ENCODE measurements around the gene AMDHD1. TPM values are rescaled to one million over a fixed set of nuclear protein-coding genes. Genes with fewer than 3 reads are reported as not detected.

Gene AMDHD1
- total and polyA plus RNA-seq, 10 of the 15 experiments (the other 5 are each of a cell fraction or from before 2014, with no cell fraction given), result 0.04 to 0.28 (median 0.13) TPM; not detected in 4

DNA sequence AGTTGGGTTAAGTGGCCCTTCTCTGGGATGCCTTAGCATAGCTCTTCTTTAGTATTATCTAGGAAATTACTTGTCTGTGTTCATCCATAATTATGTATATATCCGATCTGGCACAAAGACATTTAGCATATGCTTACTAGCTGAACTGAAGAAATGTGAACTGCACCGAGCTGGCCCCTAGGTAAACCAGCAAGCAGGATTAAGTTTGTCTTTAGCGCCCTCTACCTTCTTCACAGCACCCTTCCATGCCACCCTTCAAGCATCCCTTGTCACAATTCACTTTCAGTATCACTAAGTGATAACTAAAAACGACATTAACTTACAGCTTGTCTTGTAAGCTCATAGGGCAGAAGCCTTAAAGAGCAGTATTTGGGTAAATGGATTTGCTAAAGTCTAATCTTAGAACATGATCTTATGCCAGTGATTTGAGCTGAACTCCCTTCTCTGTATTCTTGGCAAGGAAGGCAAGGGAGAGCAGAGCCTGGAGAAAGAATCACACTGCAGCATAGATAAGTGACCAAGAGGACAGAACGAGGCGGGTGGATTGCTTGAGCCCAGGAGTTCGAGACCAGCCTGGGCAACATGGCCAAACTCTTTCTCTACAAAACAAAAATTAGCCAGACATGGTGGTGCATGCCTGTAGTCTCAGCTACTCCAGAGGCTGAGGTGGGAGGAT, 55.6 kb downstream of the AMDHD1 start:
- ATAC-seq (peak; percentile 99), DNase-seq (ENCODE audit: low read depth, low spot score) (peak; percentile 34), FAIRE-seq (peak; percentile 98)
- Histone ChIP-seq H2AFZ (ENCODE audit: control insufficient read depth, low read depth, low read length) (no peak overlapping the region; the same call in 1 of the 2 replicates), H3K4me1 (ENCODE audit: control insufficient read depth, insufficient read depth, low read length) (no peaks in the 10 kb centered on the region), H3K27me3 (replicated peaks in 1 of 2; ENCODE audit: control insufficient read depth in 2 of 2, insufficient read depth in 2 of 2, low read length in 1 of 2) (no peaks in the 10 kb centered on the region), H3K4me3 (no peak overlapping the region), H3K79me2 (ENCODE audit: control insufficient read depth, insufficient read depth, low read length) (no peaks in the 10 kb centered on the region), H3K9ac (ENCODE audit: control insufficient read depth, insufficient read depth, low read length) (no peak overlapping the region), H3K36me3 (ENCODE audit: control insufficient read depth in 2 of 2, insufficient read depth in 2 of 2, low read length in 1 of 2) (no peaks in the 10 kb centered on the region), H3K27ac (ENCODE audit: control insufficient read depth, insufficient read depth) (no peak overlapping the region), H4K20me1 (ENCODE audit: control insufficient read depth, insufficient read depth) (no peaks in the 10 kb centered on the region), H3K4me2 (ENCODE audit: control insufficient read depth, insufficient read depth) (no peak overlapping the region), H3K9me3 (replicated peaks; ENCODE audit: control insufficient read depth, insufficient read depth, low read length) (no peaks in the 10 kb centered on the region)
- intact Hi-C loops (cut with micrococcal nuclease; ENCODE audit: unreplicated experiment), result loop anchor here (1.0 kb wide), 1 partner anchor 80 kb away; no protein-coding TSS in a partner anchor
- SMC1A ChIA-PET (ENCODE audit: uncharacterized antibody, unreplicated experiment), result interaction anchor here (0.6 to 3.7 kb wide), 23 partner anchors 9 to 884 kb away, joined by 3 to 51 read pairs (median 3); partner anchors contain the start of gene LTA4H
- CTCF ChIA-PET, result interaction anchor here (0.6 to 6.8 kb wide), 52 partner anchors 8 to 518 kb away, joined by 3 to 116 read pairs (median 4); partner anchors contain the start of genes CCDC38, LTA4H and SNRPF
- POLR2A ChIA-PET, result interaction anchor here (0.6 to 0.7 kb wide), 2 partner anchors 21 to 365 kb away, joined by 4 to 6 read pairs; no protein-coding TSS in a partner anchor
- no TSS peak for BruUV-seq (replicated peaks)
- RAD21 ChIA-PET (ENCODE audit: unreplicated experiment), result interaction anchor here (0.6 to 3.5 kb wide), 13 partner anchors 10 to 585 kb away, joined by 3 to 39 read pairs (median 5); partner anchors contain the start of genes CCDC38 and LTA4H
- in situ Hi-C loops (cut with MboI), result no loop called here
- WGBS (ENCODE audit: insufficient coverage, insufficient replicate concordance, low lambda C conversion rate, missing lambda C conversion rate), result 32% methylated on average over 7 of the region's 7 CpGs
- TF ChIP-seq TBL1XR1 (IDR thresholded peaks at IDR 0.05; ENCODE audit: low read depth, low read length) (no peak), ZNF24 (IDR thresholded peaks at IDR 0.05) (0 out of 2 replicates have a peak, but pooled peaks have one; percentile 26), NFYB (IDR thresholded peaks at IDR 0.05; ENCODE audit: insufficient read depth, low read depth, low read length) (no peak), CTCF (IDR thresholded peaks at IDR 0.05 in 2 of 3, conservative IDR thresholded peaks at IDR 0.05 in 1 of 3; ENCODE audit: control insufficient read depth in 2 of 3, extremely low read depth in 1 of 3, insufficient read depth in 1 of 3, low read depth in 3 of 3, low read length in 3 of 3) (peak; percentile 69 to 79 (median 73); a peak in 5 of 6 replicates), JUND (IDR thresholded peaks at IDR 0.05; ENCODE audit: low read depth, low read length) (0 out of 2 replicates have a peak, but pooled peaks have one; percentile 18), HCFC1 (IDR thresholded peaks at IDR 0.05; ENCODE audit: low read length) (no peak), CREM (IDR thresholded peaks at IDR 0.05; ENCODE audit: low read depth) (no peak), POLR2A (IDR thresholded peaks at IDR 0.05; ENCODE audit: low read depth, low read length) (no peak), JUNB (IDR thresholded peaks at IDR 0.05) (peak; percentile 31; the same call in 1 of the 2 replicates), SMC3 (IDR thresholded peaks at IDR 0.05; ENCODE audit: borderline replicate concordance, low read length) (peak; percentile 57; the same call in 1 of the 2 replicates), ETV6 (conservative IDR thresholded peaks at IDR 0.05 in 1 of 2, IDR thresholded peaks at IDR 0.05 in 1 of 2; ENCODE audit: borderline replicate concordance in 1 of 2, low read depth in 1 of 2) (no peak)
- TF ChIP-seq, protein P1, sequence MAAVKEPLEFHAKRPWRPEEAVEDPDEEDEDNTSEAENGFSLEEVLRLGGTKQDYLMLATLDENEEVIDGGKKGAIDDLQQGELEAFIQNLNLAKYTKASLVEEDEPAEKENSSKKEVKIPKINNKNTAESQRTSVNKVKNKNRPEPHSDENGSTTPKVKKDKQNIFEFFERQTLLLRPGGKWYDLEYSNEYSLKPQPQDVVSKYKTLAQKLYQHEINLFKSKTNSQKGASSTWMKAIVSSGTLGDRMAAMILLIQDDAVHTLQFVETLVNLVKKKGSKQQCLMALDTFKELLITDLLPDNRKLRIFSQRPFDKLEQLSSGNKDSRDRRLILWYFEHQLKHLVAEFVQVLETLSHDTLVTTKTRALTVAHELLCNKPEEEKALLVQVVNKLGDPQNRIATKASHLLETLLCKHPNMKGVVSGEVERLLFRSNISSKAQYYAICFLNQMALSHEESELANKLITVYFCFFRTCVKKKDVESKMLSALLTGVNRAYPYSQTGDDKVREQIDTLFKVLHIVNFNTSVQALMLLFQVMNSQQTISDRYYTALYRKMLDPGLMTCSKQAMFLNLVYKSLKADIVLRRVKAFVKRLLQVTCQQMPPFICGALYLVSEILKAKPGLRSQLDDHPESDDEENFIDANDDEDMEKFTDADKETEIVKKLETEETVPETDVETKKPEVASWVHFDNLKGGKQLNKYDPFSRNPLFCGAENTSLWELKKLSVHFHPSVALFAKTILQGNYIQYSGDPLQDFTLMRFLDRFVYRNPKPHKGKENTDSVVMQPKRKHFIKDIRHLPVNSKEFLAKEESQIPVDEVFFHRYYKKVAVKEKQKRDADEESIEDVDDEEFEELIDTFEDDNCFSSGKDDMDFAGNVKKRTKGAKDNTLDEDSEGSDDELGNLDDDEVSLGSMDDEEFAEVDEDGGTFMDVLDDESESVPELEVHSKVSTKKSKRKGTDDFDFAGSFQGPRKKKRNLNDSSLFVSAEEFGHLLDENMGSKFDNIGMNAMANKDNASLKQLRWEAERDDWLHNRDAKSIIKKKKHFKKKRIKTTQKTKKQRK (IDR thresholded peaks at IDR 0.05; ENCODE audit: low read depth, low read length), result no peak
- TF ChIP-seq, protein P2, sequence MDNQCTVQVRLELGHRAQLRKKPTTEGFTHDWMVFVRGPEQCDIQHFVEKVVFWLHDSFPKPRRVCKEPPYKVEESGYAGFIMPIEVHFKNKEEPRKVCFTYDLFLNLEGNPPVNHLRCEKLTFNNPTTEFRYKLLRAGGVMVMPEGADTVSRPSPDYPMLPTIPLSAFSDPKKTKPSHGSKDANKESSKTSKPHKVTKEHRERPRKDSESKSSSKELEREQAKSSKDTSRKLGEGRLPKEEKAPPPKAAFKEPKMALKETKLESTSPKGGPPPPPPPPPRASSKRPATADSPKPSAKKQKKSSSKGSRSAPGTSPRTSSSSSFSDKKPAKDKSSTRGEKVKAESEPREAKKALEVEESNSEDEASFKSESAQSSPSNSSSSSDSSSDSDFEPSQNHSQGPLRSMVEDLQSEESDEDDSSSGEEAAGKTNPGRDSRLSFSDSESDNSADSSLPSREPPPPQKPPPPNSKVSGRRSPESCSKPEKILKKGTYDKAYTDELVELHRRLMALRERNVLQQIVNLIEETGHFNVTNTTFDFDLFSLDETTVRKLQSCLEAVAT (IDR thresholded peaks at IDR 0.05), result no peak
- TF ChIP-seq, protein P3, sequence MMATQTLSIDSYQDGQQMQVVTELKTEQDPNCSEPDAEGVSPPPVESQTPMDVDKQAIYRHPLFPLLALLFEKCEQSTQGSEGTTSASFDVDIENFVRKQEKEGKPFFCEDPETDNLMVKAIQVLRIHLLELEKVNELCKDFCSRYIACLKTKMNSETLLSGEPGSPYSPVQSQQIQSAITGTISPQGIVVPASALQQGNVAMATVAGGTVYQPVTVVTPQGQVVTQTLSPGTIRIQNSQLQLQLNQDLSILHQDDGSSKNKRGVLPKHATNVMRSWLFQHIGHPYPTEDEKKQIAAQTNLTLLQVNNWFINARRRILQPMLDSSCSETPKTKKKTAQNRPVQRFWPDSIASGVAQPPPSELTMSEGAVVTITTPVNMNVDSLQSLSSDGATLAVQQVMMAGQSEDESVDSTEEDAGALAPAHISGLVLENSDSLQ (IDR thresholded peaks at IDR 0.05), result 0 out of 2 replicates have a peak, but pooled peaks have one; percentile 16

Data from GM12878 (cell line).